Cardiac fibroblast (primary cell): ENCODE measurements around the gene PDE4D.
A peak's percentile ranks its signal among the peaks of the same experiment; 100 is the strongest.

ENCODE experiments used
- DNase-seq, 2 donors: peaks; one replicate each; pipeline versions ENCODE4 v3.0.0 to v3.0.0-alpha.2; 2010; ENCODE audit warnings: low read depth in 2 of 2
- H3K4me3 ChIP-seq, 2 donors: replicated peaks in 1 of 2; 1 replicate in 1 of 2; 2 replicates in 1 of 2; pipeline ENCODE4 v1.5.1; 2011; ENCODE audit warnings: low read depth in 2 of 2, low read length in 2 of 2, mild to moderate bottlenecking in 2 of 2, moderate library complexity in 1 of 2
- CTCF ChIP-seq: IDR thresholded peaks from one replicate; pipeline ENCODE4 v1.5.1; 2011; ENCODE audit warnings: low read depth, mild to moderate bottlenecking, low read length, inconsistent platforms

Gene PDE4D

DNA sequence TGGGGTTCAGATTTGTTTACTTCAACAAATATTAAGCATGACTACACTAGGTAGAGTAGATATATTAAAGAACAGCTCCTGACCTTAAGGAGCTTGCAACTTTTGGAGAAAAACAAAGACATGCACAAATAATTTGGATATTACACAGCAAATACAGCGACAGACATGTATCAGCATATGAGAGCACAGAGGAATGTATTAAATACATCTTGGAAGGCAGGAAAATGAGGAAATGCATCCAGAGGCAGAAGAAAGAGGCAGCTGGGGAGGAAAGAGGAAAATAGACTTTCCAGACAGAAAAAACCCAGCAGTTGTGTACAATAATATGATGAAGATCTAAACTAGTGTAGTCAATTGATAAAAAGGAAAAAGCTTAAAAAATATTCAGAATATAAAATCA lies 392.2 kb downstream of the PDE4D start:
- no peak for DNase-seq
- no peak for TF ChIP-seq CTCF
- H3K4me3 ChIP-seq: no peak overlapping the region

GRCh38 chr5:59500014-59500413 lies 393.5 kb downstream of the PDE4D start:
- H3K4me3 ChIP-seq: no peak overlapping the region
- DNase-seq: no peak
- TF ChIP-seq CTCF: no peak

DNA sequence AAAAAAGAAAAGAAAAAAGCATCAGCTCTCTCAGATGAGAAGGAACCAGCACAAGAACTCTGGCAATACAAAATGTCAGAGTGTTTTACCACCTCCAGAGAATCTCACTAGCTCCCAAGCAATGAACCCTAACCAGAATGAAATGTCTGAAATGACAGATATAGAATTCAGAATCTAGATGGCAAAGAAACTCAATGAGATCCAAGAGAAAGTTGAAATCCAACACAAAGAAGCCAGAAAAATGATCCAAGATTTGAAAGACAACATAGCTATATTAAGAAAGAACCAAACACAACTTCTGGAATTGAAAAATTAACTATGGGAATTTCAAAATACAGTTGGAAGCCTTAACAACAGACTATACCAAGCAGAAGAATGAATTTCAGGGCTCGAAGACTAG lies 396.3 kb downstream of the PDE4D start:
- TF ChIP-seq CTCF: no peak
- DNase-seq: no peak
- H3K4me3 ChIP-seq: no peak overlapping the region

DNA sequence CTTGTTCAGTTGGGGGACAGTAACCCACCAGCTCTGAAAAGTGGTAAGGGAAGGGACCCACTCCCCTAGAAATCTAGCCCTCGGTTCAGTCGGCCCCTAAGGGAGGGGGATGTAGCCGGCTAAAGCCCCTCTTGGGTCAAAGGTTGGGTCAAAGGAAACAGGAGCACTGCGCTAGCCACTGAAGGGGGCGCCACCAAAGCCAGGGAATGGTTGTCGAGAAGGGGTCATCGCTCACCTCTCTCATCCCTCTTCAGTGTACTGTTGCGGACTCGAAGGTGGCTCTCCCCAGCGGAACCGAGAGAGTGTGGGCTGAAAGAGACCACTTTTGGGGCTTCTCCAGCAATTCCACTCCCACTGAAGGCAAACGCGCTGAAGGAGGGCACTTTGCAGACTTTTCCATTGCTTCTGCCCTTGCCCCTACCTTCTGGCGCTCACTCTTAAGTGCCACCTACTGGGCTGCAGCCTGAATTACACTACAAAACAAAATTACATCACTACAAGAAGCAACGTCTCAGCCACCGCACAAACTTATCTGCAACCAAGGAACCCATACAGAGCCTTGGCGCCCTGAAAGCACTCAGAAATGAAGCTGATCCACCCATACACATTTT lies 396.9 kb downstream of the PDE4D start:
- H3K4me3 ChIP-seq: no peak overlapping the region
- TF ChIP-seq CTCF: peak; percentile 68
- peak; percentile 32 to 43 for DNase-seq

DNA sequence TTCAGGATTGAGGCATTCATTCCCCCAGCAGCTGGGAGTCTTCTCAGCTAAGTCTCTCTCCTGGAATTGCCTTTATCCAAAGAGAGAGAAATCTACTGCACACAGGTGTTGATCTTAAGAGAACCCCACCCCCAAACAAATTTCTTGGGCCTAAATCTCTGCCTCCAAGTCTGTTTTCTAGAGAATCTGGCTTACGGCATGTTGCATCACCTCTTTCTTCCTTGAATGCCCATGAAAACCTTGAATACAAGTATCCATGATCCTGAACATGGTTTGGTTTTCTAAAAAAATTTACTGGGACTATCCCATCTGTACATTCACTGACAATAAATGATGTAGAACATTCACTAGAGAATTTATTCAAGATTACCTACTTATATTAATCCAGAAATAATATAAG lies 401.6 kb downstream of the PDE4D start:
- no peak for TF ChIP-seq CTCF
- no peak overlapping the region for H3K4me3 ChIP-seq
- DNase-seq: no peak

DNA sequence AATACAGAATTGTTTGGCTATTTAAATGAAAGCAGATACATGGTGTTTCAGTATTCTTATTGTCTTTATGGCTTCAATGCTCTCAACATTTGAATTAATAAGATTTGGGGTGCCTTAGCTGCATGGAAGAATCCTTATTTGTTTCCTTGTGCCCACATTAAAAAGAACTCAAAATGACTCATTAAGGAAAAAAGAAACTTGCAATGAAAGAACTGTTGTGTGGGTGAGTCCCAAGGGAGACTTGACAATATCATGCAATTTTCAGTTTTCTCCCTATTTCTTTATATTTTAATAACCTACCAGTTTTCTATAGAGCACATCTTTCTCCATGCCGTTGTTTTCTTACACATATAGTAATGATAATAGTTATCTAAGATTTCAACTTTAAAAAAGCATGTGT lies 404.0 kb downstream of the PDE4D start:
- no peak for TF ChIP-seq CTCF
- no peak overlapping the region for H3K4me3 ChIP-seq
- peak; percentile 11 to 36 for DNase-seq
